SU-DHL-6 (cell line): ENCODE measurements around the gene KRT222.

Experiments
- H2AFZ ChIP-seq: fragments of 200-600 bp; sonication (generic); 2 replicates; pipeline ENCODE4 v1.6.1; 2014; ENCODE audit warnings: low read depth, mild to moderate bottlenecking, moderate library complexity, mixed read lengths, antibody characterized with exemption, low read length; ENCODE audit not compliant: severe bottlenecking
- H3F3A ChIP-seq: fragments of 200-600 bp; shearing (Covaris generic); 2 replicates; pipeline ENCODE4 v1.6.0; 2016; ENCODE audit warnings: antibody characterized with exemption, mild to moderate bottlenecking; ENCODE audit not compliant: insufficient read depth
- H3K27ac ChIP-seq: fragments of 200-600 bp; sonication (generic); 2 replicates; pipeline ENCODE4 v1.5.1; 2016; ENCODE audit warnings: low read depth, mild to moderate bottlenecking, low read length, moderate library complexity, mixed read lengths
- H3K27me3 ChIP-seq: fragments of 200-600 bp; sonication (generic), shearing (Covaris generic); 2 replicates; pipeline ENCODE4 v1.6.0; 2014; ENCODE audit warnings: mild to moderate bottlenecking, low read length
- H3K36me3 ChIP-seq: fragments of 200-600 bp; sonication (generic); 2 replicates; pipeline ENCODE4 v1.6.1; 2014; ENCODE audit warnings: mild to moderate bottlenecking, low read length, mixed read lengths
- H3K4me2 ChIP-seq: fragments of 300-600, 200-600 bp; shearing (Covaris generic), sonication (generic); 2 replicates; pipeline ENCODE4 v1.6.0; 2014; ENCODE audit warnings: low read length, low read depth, mild to moderate bottlenecking; ENCODE audit not compliant: poor library complexity, severe bottlenecking
- H3K4me3 ChIP-seq: fragments of 200-600 bp; sonication (generic); 2 replicates; pipeline ENCODE4 v1.5.1; 2014; ENCODE audit warnings: antibody characterized with exemption, low read length, mild to moderate bottlenecking, mixed read lengths; ENCODE audit not compliant: insufficient read depth, poor library complexity, severe bottlenecking
- H3K79me2 ChIP-seq: fragments of 200-600 bp; sonication (generic); 2 replicates; pipeline ENCODE4 v1.6.1; 2014; ENCODE audit warnings: mild to moderate bottlenecking, low read length, moderate library complexity; ENCODE audit not compliant: insufficient read depth
- H3K9ac ChIP-seq: fragments of 200-600 bp; sonication (generic); 2 replicates; pipeline ENCODE4 v1.7.0; 2014; ENCODE audit warnings: mild to moderate bottlenecking, low read length
- H3K9me2 ChIP-seq: fragments of 200-600 bp; sonication (generic); replicated peaks from 2 replicates; pipeline ENCODE4 v1.6.1; 2014; ENCODE audit warnings: low read length; ENCODE audit not compliant: insufficient read depth
- H3K9me3 ChIP-seq: fragments of 200-600 bp; sonication (generic); 2 replicates; pipeline ENCODE4 v1.6.1; 2014; ENCODE audit warnings: low read length, mixed read lengths; ENCODE audit not compliant: insufficient read depth
- H4K20me1 ChIP-seq: fragments of 200-600 bp; sonication (generic); 2 replicates; pipeline ENCODE4 v1.6.1; 2014; ENCODE audit warnings: low read depth, mild to moderate bottlenecking, antibody characterized with exemption, low read length, moderate library complexity, mixed read lengths
- EZH2phosphoT487 ChIP-seq: fragments of 200-600 bp; sonication (generic), shearing (Covaris generic); conservative IDR thresholded peaks from 2 replicates; pipeline ENCODE4 v1.6.1; 2018; ENCODE audit warnings: mild to moderate bottlenecking, antibody characterized with exemption, low read length, moderate library complexity, mixed read lengths

The KRT222 gene

GRCh38 chr17:40605306-40605705 lies 59.7 kb downstream of the KRT222 start:
- TF ChIP-seq EZH2phosphoT487 = no peak
- H3K9ac ChIP-seq = no peak overlapping the region
- H3K36me3 ChIP-seq = no peaks in the 10 kb centered on the region
- H3K9me3 ChIP-seq = no peaks in the 10 kb centered on the region
- no peaks in the 10 kb centered on the region for H4K20me1 ChIP-seq
- H3K79me2 ChIP-seq = no peaks in the 10 kb centered on the region
- H3K4me3 ChIP-seq = no peak overlapping the region
- H3K27ac ChIP-seq = no peak overlapping the region
- no peaks in the 10 kb centered on the region for H3K9me2 ChIP-seq
- no peaks in the 10 kb centered on the region for H3F3A ChIP-seq
- no peak overlapping the region for H3K4me2 ChIP-seq
- no peak overlapping the region for H2AFZ ChIP-seq
- H3K27me3 ChIP-seq = no peaks in the 10 kb centered on the region
